ENCODE data around the gene RMC1. TPM values are rescaled to one million over a fixed set of nuclear protein-coding genes. Genes with fewer than 3 reads are reported as not detected.

The RMC1 gene
- total RNA-seq, 2 donors from 2014 or later, result 12.0 to 28.5 TPM

- Histone ChIP-seq H3K4me3 (no peak overlapping the region), H3K9me3 (no peaks in the 10 kb centered on the region), H3K4me1 (replicated peaks) (no peaks in the 10 kb centered on the region), H3K27me3 (replicated peaks; ENCODE audit: insufficient read depth) (no peaks in the 10 kb centered on the region), H3K27ac (no peak overlapping the region), H3K36me3 (peaks cover 6 to 9% of the 10 kb centered on the region in 2 donors)
- intact Hi-C loops (cut with DNase I), result loop anchor here (1.0 to 5.0 kb wide), 3 partner anchors 71 to 296 kb away; no protein-coding TSS in a partner anchor
- WGBS, result 39% methylated on average over 17 of the region's 17 CpGs
- TF ChIP-seq POLR2A (IDR thresholded peaks at IDR 0.05), result no peak
- peak; percentile 54 to 81 (median 78) for TF ChIP-seq CTCF (IDR thresholded peaks at IDR 0.05)
- TF ChIP-seq POLR2AphosphoS5 (IDR thresholded peaks at IDR 0.05), result peak; percentile 66
- DNase-seq (ENCODE audit: low spot score), result peak; percentile 81
Measured at GRCh38 chr18:23515911-23516546, 12.7 kb downstream of the RMC1 start.

- no peak overlapping the region for H3K27ac ChIP-seq
Measured at GRCh38 chr18:23519734-23520133, 16.4 kb downstream of the RMC1 start.

GRCh38 chr18:23521271-23521670 is 18.0 kb downstream of the RMC1 start:
- no peaks in the 10 kb centered on the region for H3K27me3 ChIP-seq (replicated peaks; ENCODE audit: insufficient read depth)
- no peak overlapping the region for H3K27ac ChIP-seq
- intact Hi-C loops (cut with DNase I), result no loop called here
- TF ChIP-seq CTCF (IDR thresholded peaks at IDR 0.05) (no peak), POLR2A (IDR thresholded peaks at IDR 0.05) (no peak), POLR2AphosphoS5 (IDR thresholded peaks at IDR 0.05) (no peak)
- peaks cover 6 to 9% of the 10 kb centered on the region in 2 donors for H3K36me3 ChIP-seq
- no peaks in the 10 kb centered on the region for H3K9me3 ChIP-seq
- WGBS, result 88% methylated on average over 7 of the region's 7 CpGs
- no peaks in the 10 kb centered on the region for H3K4me1 ChIP-seq (replicated peaks)
- no peak overlapping the region for H3K4me3 ChIP-seq
- no peak for DNase-seq (ENCODE audit: low spot score)

More at GRCh38 chr18:23519734-23520133, 16.4 kb downstream of the RMC1 start:
- Histone ChIP-seq H3K4me3 (no peak overlapping the region), H3K4me1 (replicated peaks) (no peaks in the 10 kb centered on the region), H3K27me3 (replicated peaks; ENCODE audit: insufficient read depth) (no peaks in the 10 kb centered on the region), H3K36me3 (peaks cover 6 to 9% of the 10 kb centered on the region in 2 donors), H3K9me3 (no peaks in the 10 kb centered on the region)
- intact Hi-C loops (cut with DNase I), result loop anchor here (5.0 kb wide), 2 partner anchors 178 to 293 kb away; no protein-coding TSS in a partner anchor
- WGBS, result 86% methylated on average over 4 of the region's 4 CpGs
- TF ChIP-seq POLR2A (IDR thresholded peaks at IDR 0.05) (no peak), POLR2AphosphoS5 (IDR thresholded peaks at IDR 0.05) (no peak), CTCF (IDR thresholded peaks at IDR 0.05) (no peak)
- DNase-seq (ENCODE audit: low spot score), result no peak

- Histone ChIP-seq H3K4me1 (replicated peaks) (no peaks in the 10 kb centered on the region), H3K9me3 (no peaks in the 10 kb centered on the region), H3K27ac (no peak overlapping the region), H3K27me3 (replicated peaks; ENCODE audit: insufficient read depth) (no peaks in the 10 kb centered on the region), H3K4me3 (no peak overlapping the region), H3K36me3 (peaks cover 6 to 9% of the 10 kb centered on the region in 2 donors)
- TF ChIP-seq CTCF (IDR thresholded peaks at IDR 0.05), result no peak
- no peak for TF ChIP-seq POLR2A (IDR thresholded peaks at IDR 0.05)
- TF ChIP-seq POLR2AphosphoS5 (IDR thresholded peaks at IDR 0.05), result peak; percentile 22
- WGBS, result 45% methylated on average over 7 of the region's 7 CpGs
- intact Hi-C loops (cut with DNase I), result no loop called here
- DNase-seq (ENCODE audit: low spot score), result no peak
Measured at GRCh38 chr18:23521907-23522306, 18.6 kb downstream of the RMC1 start.
